Naive thymus-derived CD8-positive, alpha-beta T cell (primary cell): ENCODE results near the gene NUMB. TPM values are rescaled to one million over a fixed set of nuclear protein-coding genes. Genes with fewer than 3 reads are reported as not detected.

Source experiments
- ATAC-seq, 2 donors: fragments of 150-1000 bp; cut with Tn5 transposase in 1 of 2; sonication (Bioruptor Pico), chemical (Tn5 transposase) in 1 of 2; 1 replicate in 1 of 2; 2 replicates in 1 of 2; pipeline ENCODE4 v1.10.0; 2021; ENCODE audit warnings: mild to moderate bottlenecking in 2 of 2, moderate library complexity in 2 of 2
- POLR2A ChIA-PET: fragments of 350-600 bp; sonication (Branson Sonifier 250); formaldehyde crosslinking; loops from one replicate; lab custom pipeline; 2021; ENCODE audit warnings: antibody characterized with exemption; lab: Charles Lee
- DNase-seq, 10 donors: peaks; one replicate each; pipeline versions ENCODE4 v3.0.0 to v3.0.0-alpha.2; 2020 to 2022
- H3K27ac Mint-ChIP-seq, 10 donors: one replicate each; pipeline ENCODE4 v1.8.0; 2020 to 2022; ENCODE audit warnings: mild to moderate bottlenecking in 10 of 10, mixed read lengths in 10 of 10, moderate library complexity in 4 of 10, inconsistent platforms in 1 of 10
- H3K27me3 Mint-ChIP-seq, 5 donors: one replicate each; pipeline ENCODE4 v1.8.0; 2021 to 2022; ENCODE audit warnings: mixed read lengths in 5 of 5
- H3K36me3 Mint-ChIP-seq, 3 donors: one replicate each; pipeline ENCODE4 v1.8.0; 2020 to 2022; ENCODE audit warnings: mixed read lengths in 3 of 3, mild to moderate bottlenecking in 2 of 3, inconsistent platforms in 1 of 3
- H3K4me1 Mint-ChIP-seq, 4 donors: one replicate each; pipeline ENCODE4 v1.8.0; 2021 to 2022; ENCODE audit warnings: mixed read lengths in 4 of 4
- H3K4me3 Mint-ChIP-seq, 10 donors: one replicate each; pipeline ENCODE4 v1.8.0; 2020 to 2022; ENCODE audit warnings: mild to moderate bottlenecking in 10 of 10, mixed read lengths in 10 of 10, moderate library complexity in 6 of 10, inconsistent platforms in 1 of 10
- H3K9me3 Mint-ChIP-seq, 9 donors: one replicate each; pipeline ENCODE4 v1.8.0; 2020 to 2022; ENCODE audit warnings: mixed read lengths in 9 of 9, mild to moderate bottlenecking in 3 of 9, inconsistent platforms in 1 of 9, moderate library complexity in 1 of 9
- polyA plus RNA-seq, 3 donors: library from polyadenylated mRNA; unstranded; fragments of 300-500 nt; fragmentation: Illumina TruSeq; gene quantifications; one replicate each; pipeline ENCODE4 v1.2.3, GENCODE V29; 2021
- total RNA-seq, 8 experiments: library from RNA in 2 of 8; stranded (reverse) in 2 of 8; gene quantifications; one replicate each; pipeline ENCODE4 v1.2.3 and lab custom pipeline; 2021 to 2026

The NUMB gene
- total and polyA plus RNA-seq, 5 experiments from 2014 or later, result 24.5 to 51.2 (median 34.7) TPM

DNA sequence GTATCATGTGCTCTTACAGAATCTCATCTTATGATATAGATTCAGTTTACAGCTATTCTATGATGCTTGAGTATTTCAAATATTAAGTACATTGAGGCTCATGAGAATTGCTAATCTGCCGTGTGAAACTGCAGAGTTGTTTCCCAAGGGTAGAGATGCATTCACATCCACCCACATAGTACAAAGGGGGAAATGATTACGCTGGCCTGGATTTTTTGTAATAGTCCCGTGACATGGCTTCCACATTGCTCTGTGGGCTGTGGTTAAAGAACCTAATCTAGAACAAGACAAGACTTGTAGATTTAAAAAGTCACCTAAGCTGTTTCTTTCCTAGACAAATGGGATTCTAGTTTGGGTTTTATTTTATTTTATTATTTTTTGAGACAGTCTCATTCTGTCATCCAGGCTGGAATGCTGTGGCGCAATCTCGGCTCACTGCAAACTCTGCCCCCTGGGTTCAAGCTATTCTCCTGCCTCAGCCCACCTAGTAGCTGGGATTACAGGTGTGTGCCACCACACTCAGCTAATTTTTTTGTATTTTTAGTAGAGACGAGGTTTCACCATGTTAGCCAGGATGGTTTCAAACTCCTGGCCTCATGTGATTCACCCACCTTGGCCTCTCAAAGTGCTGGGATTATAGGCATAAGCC, 19.4 kb upstream of the NUMB start:
- POLR2A ChIA-PET, result no interaction called here
- ATAC-seq (no peak), DNase-seq (no peak)
- H3K27me3 Mint-ChIP-seq, result no peaks in the 10 kb centered on the region
- H3K4me1 Mint-ChIP-seq, result no peaks in the 10 kb centered on the region
- no peak overlapping the region for H3K4me3 Mint-ChIP-seq
- H3K27ac Mint-ChIP-seq, result no peak overlapping the region
- H3K36me3 Mint-ChIP-seq, result no peaks in the 10 kb centered on the region
- no peaks in the 10 kb centered on the region for H3K9me3 Mint-ChIP-seq

GRCh38 chr14:73476451-73476931, 18.1 kb upstream of the NUMB start:
- POLR2A ChIA-PET, result no interaction called here
- no peak overlapping the region for H3K27ac Mint-ChIP-seq
- H3K4me1 Mint-ChIP-seq, result peaks cover 0 to 3% (median 0%) of the 10 kb centered on the region in 4 donors
- H3K9me3 Mint-ChIP-seq, result no peaks in the 10 kb centered on the region
- H3K4me3 Mint-ChIP-seq, result no peak overlapping the region
- H3K27me3 Mint-ChIP-seq, result peaks cover 0 to 1% (median 0%) of the 10 kb centered on the region in 5 donors
- DNase-seq, result no peak
- H3K36me3 Mint-ChIP-seq, result no peaks in the 10 kb centered on the region
- no peak for ATAC-seq

DNA sequence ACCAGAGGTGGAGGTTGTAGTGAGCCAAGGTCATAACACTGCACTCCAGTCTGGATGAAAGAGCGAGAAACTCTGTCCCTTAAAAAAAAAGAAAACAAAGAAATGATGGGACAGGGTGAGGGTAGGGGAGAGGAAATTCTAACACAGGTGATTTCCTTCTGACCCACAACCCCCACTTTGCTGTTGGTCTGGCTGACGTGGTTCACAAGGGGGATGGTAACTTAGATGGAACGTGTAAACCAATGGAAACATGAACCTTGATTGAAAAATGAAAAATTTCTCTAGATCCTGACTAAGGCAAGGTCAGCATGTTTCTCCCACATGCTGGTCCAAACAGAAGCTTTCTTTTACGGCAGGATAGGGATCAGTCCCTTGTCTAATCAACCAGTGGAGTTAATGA, 16.6 kb upstream of the NUMB start:
- ATAC-seq (no peak), DNase-seq (no peak)
- Mint-ChIP-seq H3K4me3 (no peak overlapping the region), H3K4me1 (peaks cover 0 to 3% (median 0%) of the 10 kb centered on the region in 4 donors), H3K27me3 (peaks cover 0 to 1% (median 0%) of the 10 kb centered on the region in 5 donors), H3K36me3 (no peaks in the 10 kb centered on the region), H3K27ac (no peak overlapping the region), H3K9me3 (no peaks in the 10 kb centered on the region)
- POLR2A ChIA-PET, result no interaction called here

DNA sequence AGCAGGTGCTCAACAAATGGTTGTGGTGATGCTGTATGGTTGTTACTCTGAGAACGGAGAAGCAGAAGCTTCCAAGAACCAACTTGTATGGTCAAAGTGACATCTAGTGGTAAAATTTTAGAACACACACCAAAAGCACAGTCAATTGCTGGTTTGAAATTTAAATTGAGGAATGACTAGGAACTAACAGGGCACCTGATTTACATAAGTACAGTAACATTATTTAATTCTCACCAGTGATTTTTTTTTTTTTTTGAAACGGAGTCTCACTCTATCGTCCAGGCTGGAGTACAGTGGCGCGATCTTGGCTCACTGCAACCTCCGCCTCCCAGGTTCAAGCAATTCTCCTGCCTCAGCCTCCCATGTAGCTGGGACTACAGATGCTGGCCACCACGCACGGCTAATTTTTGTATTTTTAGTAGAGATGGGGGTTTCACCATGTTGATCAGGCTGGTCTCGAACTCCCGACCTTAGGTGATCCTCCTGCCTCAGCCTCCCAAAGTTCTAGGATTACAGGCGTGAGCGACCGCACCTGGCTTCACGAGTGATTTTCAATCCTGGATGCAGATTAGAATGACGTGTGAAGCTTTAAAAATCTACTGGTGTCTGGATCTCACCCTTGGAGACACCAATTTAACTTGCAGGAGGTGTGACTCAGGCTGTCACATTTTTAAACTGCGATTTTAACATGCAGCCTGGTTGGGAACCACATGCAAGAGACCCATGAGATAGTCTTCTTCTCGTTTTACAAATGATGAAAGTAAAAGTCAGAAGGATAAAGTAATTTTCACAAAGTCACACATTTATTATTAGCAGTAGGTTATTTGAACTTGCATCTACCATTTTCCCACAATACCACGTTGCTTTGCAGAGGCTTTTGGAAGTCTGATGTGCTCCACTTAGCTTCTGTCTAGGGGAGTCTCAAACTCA, 14.1 kb upstream of the NUMB start:
- POLR2A ChIA-PET, result interaction anchor here (1.2 to 1.9 kb wide), 2 partner anchors 14 to 178 kb away, joined by 3 to 9 read pairs; partner anchors contain the start of gene NUMB

GRCh38 chr14:73471582-73472184, 13.3 kb upstream of the NUMB start:
- no peak for DNase-seq
- Mint-ChIP-seq H3K4me1 (peaks cover 0 to 17% (median 8%) of the 10 kb centered on the region in 4 donors), H3K9me3 (no peaks in the 10 kb centered on the region), H3K4me3 (no peak overlapping the region), H3K27me3 (peaks cover 0 to 1% (median 0%) of the 10 kb centered on the region in 5 donors), H3K27ac (peak overlapping the region in 1 of 10 donors; percentile 8), H3K36me3 (no peaks in the 10 kb centered on the region)
- POLR2A ChIA-PET, result interaction anchor here (0.9 to 1.9 kb wide), 3 partner anchors 13 to 177 kb away, joined by 3 to 9 read pairs (median 5); partner anchors contain the start of genes NUMB and RIOX1
- no peak for ATAC-seq

More for the DNA sequence above, 14.1 kb upstream of the NUMB start:
- peaks cover 0 to 9% (median 6%) of the 10 kb centered on the region in 4 donors for H3K4me1 Mint-ChIP-seq
- DNase-seq (peak in 5 of 10 donors; percentile 15 to 68 (median 57)), ATAC-seq (peak; percentile 82 to 87)
- H3K27ac Mint-ChIP-seq, result no peak overlapping the region
- no peak overlapping the region for H3K4me3 Mint-ChIP-seq
- no peaks in the 10 kb centered on the region for H3K36me3 Mint-ChIP-seq
- no peaks in the 10 kb centered on the region for H3K9me3 Mint-ChIP-seq
- peaks cover 0 to 1% (median 0%) of the 10 kb centered on the region in 5 donors for H3K27me3 Mint-ChIP-seq

DNA sequence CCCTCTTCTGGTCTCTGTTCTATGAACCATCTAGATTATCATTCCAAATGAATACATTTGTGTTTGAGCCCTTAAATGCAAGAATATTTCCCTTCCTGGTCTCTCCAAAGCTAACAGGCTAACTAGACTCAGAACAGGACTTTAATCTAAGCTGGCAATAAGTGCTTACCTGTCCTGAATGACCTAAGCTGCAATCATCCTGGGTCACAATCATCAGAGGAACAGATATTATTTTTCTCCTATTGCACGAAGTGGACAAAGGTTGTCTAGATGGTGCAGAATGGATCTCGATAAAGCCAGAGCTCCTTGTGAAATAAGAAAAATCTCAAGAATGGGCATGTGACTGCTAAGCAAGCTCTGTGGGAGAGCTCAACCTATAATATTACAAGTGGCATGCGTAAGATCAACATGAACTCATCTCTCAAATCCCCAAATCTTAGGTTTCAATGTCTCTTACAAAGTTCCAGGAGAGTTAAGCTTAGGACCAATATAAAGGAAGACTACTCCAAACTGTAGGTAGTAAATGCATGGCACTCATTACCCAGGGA, 10.6 kb upstream of the NUMB start:
- H3K27ac Mint-ChIP-seq, result peak overlapping the region in 1 of 10 donors; percentile 8
- H3K27me3 Mint-ChIP-seq, result peaks cover 0 to 1% (median 0%) of the 10 kb centered on the region in 5 donors
- H3K9me3 Mint-ChIP-seq, result no peaks in the 10 kb centered on the region
- peaks cover 13 to 38% (median 25%) of the 10 kb centered on the region in 4 donors for H3K4me1 Mint-ChIP-seq
- DNase-seq (no peak), ATAC-seq (no peak)
- POLR2A ChIA-PET, result no interaction called here
- no peaks in the 10 kb centered on the region for H3K36me3 Mint-ChIP-seq
- no peak overlapping the region for H3K4me3 Mint-ChIP-seq

- peaks cover 17 to 44% (median 27%) of the 10 kb centered on the region in 4 donors for H3K4me1 Mint-ChIP-seq
- ATAC-seq (peak in 1 of 2 donors; percentile 66), DNase-seq (no peak)
- peaks cover 0 to 1% (median 0%) of the 10 kb centered on the region in 5 donors for H3K27me3 Mint-ChIP-seq
- H3K4me3 Mint-ChIP-seq, result no peak overlapping the region
- H3K36me3 Mint-ChIP-seq, result no peaks in the 10 kb centered on the region
- POLR2A ChIA-PET, result interaction anchor here (1.0 kb wide), 1 partner anchor 9 kb away, joined by 6 read pairs; the partner anchor contains the start of gene NUMB
- H3K9me3 Mint-ChIP-seq, result no peaks in the 10 kb centered on the region
- H3K27ac Mint-ChIP-seq, result peak overlapping the region in 3 of 10 donors; percentile 13 to 75 (median 31)
These were observed 9.5 kb upstream of the NUMB start for GRCh38 chr14:73467800-73468199.

DNA sequence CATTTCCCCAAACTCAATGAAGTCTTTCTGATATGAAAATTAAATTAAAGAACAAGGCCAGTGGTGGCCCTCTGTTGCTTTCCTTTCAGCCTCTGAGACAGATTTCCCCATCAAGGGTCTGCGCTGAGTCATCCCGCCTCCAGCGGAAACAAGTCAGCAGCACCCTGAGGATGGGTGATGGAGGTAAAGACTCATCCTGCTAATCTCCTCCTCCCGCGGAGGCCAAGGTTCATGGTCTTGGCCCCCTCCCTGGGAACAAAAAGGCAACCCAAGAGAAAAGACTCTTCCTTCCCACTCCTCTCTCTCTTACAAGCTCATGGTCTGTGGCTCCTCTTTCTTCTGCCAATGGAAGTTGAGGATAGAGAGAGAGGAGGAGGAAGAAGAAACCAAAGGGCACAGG, 9.0 kb upstream of the NUMB start:
- Mint-ChIP-seq H3K9me3 (no peaks in the 10 kb centered on the region), H3K36me3 (no peaks in the 10 kb centered on the region), H3K27me3 (peaks cover 0 to 1% (median 0%) of the 10 kb centered on the region in 5 donors), H3K4me3 (no peak overlapping the region), H3K27ac (peak overlapping the region in 2 of 10 donors; percentile 13 to 75), H3K4me1 (peaks cover 17 to 44% (median 27%) of the 10 kb centered on the region in 4 donors)
- ATAC-seq (no peak), DNase-seq (no peak)
- POLR2A ChIA-PET, result no interaction called here

- DNase-seq (no peak), ATAC-seq (no peak)
- Mint-ChIP-seq H3K9me3 (no peaks in the 10 kb centered on the region), H3K36me3 (no peaks in the 10 kb centered on the region), H3K27me3 (no peaks in the 10 kb centered on the region), H3K27ac (peak overlapping the region in 1 of 10 donors; percentile 53), H3K4me3 (no peak overlapping the region), H3K4me1 (peaks cover 17 to 44% (median 27%) of the 10 kb centered on the region in 4 donors)
- POLR2A ChIA-PET, result no interaction called here
These were observed 8.5 kb upstream of the NUMB start for GRCh38 chr14:73466861-73467260.

GRCh38 chr14:73465823-73466532, 7.6 kb upstream of the NUMB start:
- Mint-ChIP-seq H3K9me3 (no peaks in the 10 kb centered on the region), H3K27me3 (no peaks in the 10 kb centered on the region), H3K36me3 (no peaks in the 10 kb centered on the region), H3K4me3 (peak overlapping the region in 4 of 10 donors; percentile 12 to 62 (median 36)), H3K4me1 (peaks cover 20 to 42% (median 27%) of the 10 kb centered on the region in 4 donors), H3K27ac (peak overlapping the region in 9 of 10 donors; percentile 21 to 76 (median 45))
- no peak for ATAC-seq
- POLR2A ChIA-PET, result no interaction called here
- no peak for DNase-seq

DNA sequence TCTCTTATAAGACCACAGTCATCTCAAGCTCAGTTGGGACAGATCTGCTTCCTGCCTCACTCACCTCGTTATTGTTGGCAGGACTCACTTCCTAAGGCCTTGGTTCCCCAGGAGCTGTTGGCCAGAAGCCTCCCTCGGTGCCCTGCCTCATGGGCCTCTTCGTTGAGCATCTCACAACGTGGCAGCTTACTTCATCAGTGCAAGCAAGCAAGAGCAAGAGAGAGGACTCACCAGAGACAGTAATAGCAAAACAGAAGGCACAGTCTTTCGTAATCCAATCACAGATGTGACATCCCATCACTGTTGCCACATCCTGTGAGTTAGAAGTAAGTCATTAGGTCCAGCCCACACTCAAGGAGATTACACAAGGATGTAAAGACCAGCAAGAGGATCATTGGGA, 5.1 kb upstream of the NUMB start:
- no peak overlapping the region for H3K27ac Mint-ChIP-seq
- ATAC-seq (no peak), DNase-seq (no peak)
- peaks cover 23 to 52% (median 38%) of the 10 kb centered on the region in 4 donors for H3K4me1 Mint-ChIP-seq
- POLR2A ChIA-PET, result interaction anchor here (1.2 to 1.7 kb wide), 2 partner anchors 13 to 27 kb away, joined by 3 to 4 read pairs; partner anchors contain the start of gene RIOX1
- H3K4me3 Mint-ChIP-seq, result peak overlapping the region in 1 of 10 donors; percentile 45
- peaks cover 0 to 2% (median 0%) of the 10 kb centered on the region in 5 donors for H3K27me3 Mint-ChIP-seq
- no peaks in the 10 kb centered on the region for H3K36me3 Mint-ChIP-seq
- no peaks in the 10 kb centered on the region for H3K9me3 Mint-ChIP-seq
